ENCODE measurements around the gene ZNF76. TPM values are rescaled to one million over a fixed set of nuclear protein-coding genes. Genes with fewer than 3 reads are reported as not detected.

ZNF76 gene
- total and polyA plus RNA-seq, 9 of the 15 experiments (the other 6 are each of a cell fraction or from before 2014, with no cell fraction given) = 1.2 to 17.8 (median 10.7) TPM

GRCh38 chr6:35240838-35241801 lies 18.4 kb upstream of the ZNF76 start (continued):
- TF ChIP-seq ZNF146 (CRISPR knock-in tag; IDR thresholded peaks at IDR 0.05; ENCODE audit: unreplicated experiment) (no peak), ZNF41 (CRISPR knock-in tag; conservative IDR thresholded peaks at IDR 0.05) (no peak), ETV6 (IDR thresholded peaks at IDR 0.05; ENCODE audit: borderline replicate concordance in 1 of 2, low read depth in 2 of 2, low read length in 1 of 2) (no peak), ETV6 (CRISPR knock-in tag; IDR thresholded peaks at IDR 0.05; ENCODE audit: borderline replicate concordance) (no peak), PHTF2 (CRISPR knock-in tag; IDR thresholded peaks at IDR 0.05) (no peak), ZNF282 (CRISPR knock-in tag; IDR thresholded peaks at IDR 0.05) (no peak), CBX1 (IDR thresholded peaks at IDR 0.05; ENCODE audit: low read depth) (no peak), E2F8 (IDR thresholded peaks at IDR 0.05; ENCODE audit: low read depth, partially characterized antibody) (no peak), MTA2 (IDR thresholded peaks at IDR 0.05; ENCODE audit: low read depth) (no peak), ZBTB1 (CRISPR knock-in tag; IDR thresholded peaks at IDR 0.05; ENCODE audit: borderline replicate concordance, low read depth) (no peak), HBP1 (CRISPR knock-in tag; IDR thresholded peaks at IDR 0.05) (0 out of 2 replicates have a peak, but pooled peaks have one; percentile 7), GATAD2B (IDR thresholded peaks at IDR 0.05; ENCODE audit: borderline replicate concordance) (no peak), KAT7 (CRISPR knock-in tag; IDR thresholded peaks at IDR 0.05; ENCODE audit: borderline replicate concordance) (no peak), SMC3 (conservative IDR thresholded peaks at IDR 0.05; ENCODE audit: insufficient read depth, low read depth, low read length) (peak; percentile 93), ZBTB34 (CRISPR knock-in tag; IDR thresholded peaks at IDR 0.05) (no peak), KDM4B (IDR thresholded peaks at IDR 0.05; ENCODE audit: borderline replicate concordance in 2 of 2, low read depth in 1 of 2) (no peak), CEBPB (tag; IDR thresholded peaks at IDR 0.05) (peak; percentile 90), NRF1 (conservative IDR thresholded peaks at IDR 0.05 in 1 of 2, IDR thresholded peaks at IDR 0.05 in 1 of 2) (no peak; a peak in 1 of 4 replicates), ARID2 (IDR thresholded peaks at IDR 0.05) (peak; percentile 88), ERF (CRISPR knock-in tag; IDR thresholded peaks at IDR 0.05) (peak; percentile 67; the same call in 1 of the 2 replicates), MEF2D (tag; conservative IDR thresholded peaks at IDR 0.05; ENCODE audit: low read depth) (no peak)

Data from K562 (cell line).